ENCODE results near the gene DMGDH. TPM values are rescaled to one million over a fixed set of nuclear protein-coding genes. Genes with fewer than 3 reads are reported as not detected.

Gene DMGDH
- total RNA-seq (2022; extraction: Qiagen RNA extraction; ENCODE audit: low read depth), result 0.58 TPM in 1 of 5 replicates, not detected in the others

DNA sequence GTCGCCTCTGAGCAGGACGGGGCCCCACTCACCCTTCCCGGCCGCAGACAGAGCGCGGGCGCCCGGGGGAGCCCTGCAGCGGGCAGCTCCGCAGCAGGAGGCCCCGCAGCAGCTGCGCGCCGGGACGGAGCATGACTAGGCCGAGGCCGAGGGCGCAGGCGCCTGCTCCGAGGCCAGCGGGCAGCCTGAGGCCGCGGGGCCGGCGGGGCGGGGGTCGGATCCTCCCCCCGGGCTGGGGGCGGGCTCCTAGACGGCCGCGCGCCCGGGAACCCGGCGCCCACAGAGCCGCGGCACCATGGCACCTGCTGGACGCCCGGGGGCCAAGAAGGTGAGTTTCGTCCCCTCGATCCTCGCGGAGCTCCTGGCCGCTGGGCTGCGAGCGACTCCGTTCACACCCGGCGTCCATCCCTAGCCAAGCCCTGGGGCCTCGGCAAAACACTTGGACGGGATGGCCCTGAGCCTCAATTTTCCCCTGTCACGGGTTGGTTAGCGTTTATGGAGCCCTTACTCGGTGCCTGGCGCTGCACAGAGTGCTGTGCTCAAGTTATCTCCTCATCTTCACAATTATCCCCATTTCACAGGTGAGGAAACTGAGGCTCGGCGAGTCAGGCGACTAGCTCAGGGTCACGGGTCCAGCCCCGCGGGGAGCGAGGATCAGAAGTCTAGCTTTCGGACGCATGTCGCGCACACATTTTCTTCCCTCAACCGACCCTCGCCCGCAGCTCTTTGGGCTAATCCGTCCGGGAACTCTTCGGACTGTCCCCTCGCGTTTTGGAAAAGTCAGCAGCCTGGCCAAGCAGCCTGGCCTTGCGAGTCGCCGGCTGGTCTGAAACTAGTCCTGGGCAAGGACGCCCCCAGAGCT lies at the start of gene DMGDH, which contains the start of gene BHMT2:
DMGDH (minus strand) TSS at position 187 of the 862 bp plus-strand sequence; CDS start at position 133, 54 bp downstream.
BHMT2 (plus strand) TSS at position 280 of the 862 bp plus-strand sequence; CDS start at position 296, 16 bp downstream.

DNA sequence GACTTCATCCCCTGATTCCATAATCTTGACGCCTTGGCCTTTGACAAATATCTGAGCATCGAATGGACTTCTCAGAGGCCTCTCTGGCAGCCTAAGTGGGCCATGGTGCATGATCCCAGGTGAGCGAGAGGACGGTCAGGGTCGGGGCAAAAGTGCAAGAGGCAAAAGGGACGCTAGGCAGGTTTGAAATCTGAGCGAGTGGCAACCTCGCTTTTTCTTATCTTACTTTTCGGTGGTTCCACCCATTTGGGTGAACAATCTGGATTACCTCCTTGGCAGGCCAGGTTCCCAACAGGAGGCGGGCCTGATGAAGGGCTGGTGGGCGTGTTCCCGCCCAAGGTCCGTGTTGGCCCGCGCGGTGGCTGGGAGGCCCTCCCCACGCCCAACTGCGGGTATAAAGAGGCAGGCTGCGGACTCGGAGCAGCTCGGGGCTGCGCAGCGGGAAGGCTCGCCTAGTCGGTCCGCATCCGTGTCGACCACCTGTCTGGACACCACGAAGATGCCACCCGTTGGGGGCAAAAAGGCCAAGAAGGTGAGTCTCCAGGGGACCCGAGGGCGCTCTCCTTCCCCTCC lies 42.0 kb upstream of the DMGDH start, which contains the start of gene BHMT:
BHMT (plus strand) TSS at position 423 of the 573 bp plus-strand sequence; CDS start at position 500, 77 bp downstream.

DNA sequence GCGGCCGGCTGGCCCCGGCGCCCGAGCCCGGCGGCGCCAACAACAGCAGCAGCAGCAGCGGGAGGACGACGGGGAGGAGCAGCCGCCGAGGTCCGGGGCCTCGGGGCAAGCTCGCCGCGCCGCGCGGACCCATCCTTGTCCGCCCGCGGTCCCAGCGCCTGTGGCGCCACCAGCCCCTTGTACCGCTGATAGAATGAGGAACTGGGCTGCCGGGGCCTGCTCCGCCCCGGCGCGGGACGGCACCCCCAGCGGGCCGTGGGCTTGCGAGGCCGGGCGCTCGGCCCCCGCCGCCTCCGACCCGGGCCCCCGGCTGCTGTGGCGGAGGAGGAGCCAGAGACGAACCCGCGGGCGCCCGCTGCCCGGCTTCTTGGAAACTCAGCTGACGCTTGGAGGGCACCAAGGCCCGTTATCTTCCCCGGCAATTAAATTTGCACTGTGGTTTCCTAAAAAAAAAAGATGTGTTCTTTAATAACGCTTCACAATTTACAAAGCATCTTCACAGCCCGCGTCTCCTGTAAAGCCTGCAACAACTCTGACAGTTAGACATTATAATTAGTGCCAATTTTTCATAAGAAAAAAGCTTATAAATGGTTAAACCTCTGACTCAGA lies 84.3 kb downstream of the DMGDH start, which contains the start of gene ARSB:
ARSB (minus strand) TSS at position 195 of the 609 bp plus-strand sequence; CDS start at position 133, 62 bp downstream.

Other genes with a start within 250 kb of the DMGDH start
- 7.9 to 9.9 TPM (median 9.1 TPM) in 5 replicates for gene ARSB, start 84.4 kb downstream of the DMGDH start, total RNA-seq (2022; extraction: Qiagen RNA extraction; ENCODE audit: low read depth)
- gene BHMT2, start 93 bp upstream of the DMGDH start, total RNA-seq (2022; extraction: Qiagen RNA extraction; ENCODE audit: low read depth), result not detected in 5 replicates
- gene BHMT, start 42.1 kb upstream of the DMGDH start, total RNA-seq (2022; extraction: Qiagen RNA extraction; ENCODE audit: low read depth), result 0.13 TPM in 1 of 5 replicates, not detected in the others
- 1.8 to 3.3 TPM (median 2.7 TPM) in 5 replicates for gene JMY, start 166.5 kb upstream of the DMGDH start, total RNA-seq (2022; extraction: Qiagen RNA extraction; ENCODE audit: low read depth)

All from A549 treated with GW870086 at 1 μM for 4 hours (cell line).